ENCODE results near the gene PDE4D.

The PDE4D gene

DNA sequence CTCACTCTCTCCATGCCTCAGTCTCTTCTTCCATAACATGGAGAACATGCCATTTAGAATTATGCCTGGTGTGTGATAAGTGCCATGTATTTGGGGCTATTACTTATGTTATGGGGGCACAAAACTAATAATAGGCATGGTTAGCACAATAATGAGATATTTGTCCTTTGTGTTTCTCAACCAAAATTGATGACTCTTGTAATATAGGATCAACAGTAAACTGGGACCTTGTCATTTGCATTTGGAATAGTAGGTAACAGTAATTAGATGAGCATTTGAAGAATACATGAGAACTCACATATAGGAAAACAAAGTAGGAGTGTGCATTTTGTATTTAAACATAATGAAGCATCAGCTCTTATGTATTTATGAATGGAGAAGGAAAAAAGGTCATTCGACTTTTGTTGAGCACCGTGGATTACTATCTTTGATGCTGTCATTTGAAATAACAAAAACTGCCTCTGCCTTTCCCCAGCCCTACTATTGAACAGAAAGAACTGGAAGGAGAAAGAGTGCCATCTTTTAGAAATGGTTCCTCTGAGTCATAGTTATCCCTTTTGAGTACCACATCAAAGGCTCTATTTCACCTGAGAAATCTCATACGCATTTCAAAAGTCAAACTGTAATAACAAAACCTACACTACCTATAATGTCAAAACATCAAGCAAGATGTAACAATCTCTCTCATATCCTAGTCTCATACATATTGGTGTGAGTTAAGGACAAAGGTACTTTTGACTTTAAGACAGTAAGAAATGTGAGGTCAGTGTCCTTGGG is 655.2 kb downstream of the PDE4D start:
- TF ChIP-seq TAF1 (IDR thresholded peaks at IDR 0.05; ENCODE audit: borderline replicate concordance, insufficient read depth, low read length) (no peak), POLR2AphosphoS5 (IDR thresholded peaks at IDR 0.05; ENCODE audit: low read depth, low read length) (no peak; the same call in 1 of the 2 replicates), SIN3A (IDR thresholded peaks at IDR 0.05; ENCODE audit: borderline replicate concordance, insufficient read depth, low read length) (no peak), FOXP2 (optimal IDR thresholded peaks at IDR 0.05; ENCODE audit: borderline replicate concordance, extremely low read depth, extremely low read length, insufficient read depth) (no peak)
- TF ChIP-seq, protein P1, sequence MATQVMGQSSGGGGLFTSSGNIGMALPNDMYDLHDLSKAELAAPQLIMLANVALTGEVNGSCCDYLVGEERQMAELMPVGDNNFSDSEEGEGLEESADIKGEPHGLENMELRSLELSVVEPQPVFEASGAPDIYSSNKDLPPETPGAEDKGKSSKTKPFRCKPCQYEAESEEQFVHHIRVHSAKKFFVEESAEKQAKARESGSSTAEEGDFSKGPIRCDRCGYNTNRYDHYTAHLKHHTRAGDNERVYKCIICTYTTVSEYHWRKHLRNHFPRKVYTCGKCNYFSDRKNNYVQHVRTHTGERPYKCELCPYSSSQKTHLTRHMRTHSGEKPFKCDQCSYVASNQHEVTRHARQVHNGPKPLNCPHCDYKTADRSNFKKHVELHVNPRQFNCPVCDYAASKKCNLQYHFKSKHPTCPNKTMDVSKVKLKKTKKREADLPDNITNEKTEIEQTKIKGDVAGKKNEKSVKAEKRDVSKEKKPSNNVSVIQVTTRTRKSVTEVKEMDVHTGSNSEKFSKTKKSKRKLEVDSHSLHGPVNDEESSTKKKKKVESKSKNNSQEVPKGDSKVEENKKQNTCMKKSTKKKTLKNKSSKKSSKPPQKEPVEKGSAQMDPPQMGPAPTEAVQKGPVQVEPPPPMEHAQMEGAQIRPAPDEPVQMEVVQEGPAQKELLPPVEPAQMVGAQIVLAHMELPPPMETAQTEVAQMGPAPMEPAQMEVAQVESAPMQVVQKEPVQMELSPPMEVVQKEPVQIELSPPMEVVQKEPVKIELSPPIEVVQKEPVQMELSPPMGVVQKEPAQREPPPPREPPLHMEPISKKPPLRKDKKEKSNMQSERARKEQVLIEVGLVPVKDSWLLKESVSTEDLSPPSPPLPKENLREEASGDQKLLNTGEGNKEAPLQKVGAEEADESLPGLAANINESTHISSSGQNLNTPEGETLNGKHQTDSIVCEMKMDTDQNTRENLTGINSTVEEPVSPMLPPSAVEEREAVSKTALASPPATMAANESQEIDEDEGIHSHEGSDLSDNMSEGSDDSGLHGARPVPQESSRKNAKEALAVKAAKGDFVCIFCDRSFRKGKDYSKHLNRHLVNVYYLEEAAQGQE (IDR thresholded peaks at IDR 0.05; ENCODE audit: insufficient read depth in 1 of 2, low read depth in 2 of 2, low read length in 2 of 2), result no peak

DNA sequence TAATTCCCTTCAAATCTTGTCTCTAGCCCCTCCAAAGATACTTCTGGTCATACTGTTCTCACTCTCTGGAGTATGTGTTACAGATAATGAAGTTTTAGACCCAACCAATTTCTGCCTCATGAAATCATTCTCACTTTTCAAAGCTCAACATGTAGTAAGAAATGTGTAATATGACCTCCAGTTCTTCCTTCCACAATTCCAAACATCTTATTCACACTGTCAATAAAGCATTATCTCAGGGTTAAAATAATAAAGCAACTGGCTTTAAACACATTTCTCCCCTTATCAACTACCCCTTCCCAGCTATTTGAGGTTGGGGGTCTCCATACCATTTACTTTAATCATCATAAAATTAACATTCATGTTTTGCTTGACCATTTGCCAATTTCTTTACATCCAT is 656.5 kb downstream of the PDE4D start:
- TF ChIP-seq TAF1 (IDR thresholded peaks at IDR 0.05; ENCODE audit: borderline replicate concordance, insufficient read depth, low read length), result no peak
- TF ChIP-seq, protein P1 (IDR thresholded peaks at IDR 0.05; ENCODE audit: insufficient read depth in 1 of 2, low read depth in 2 of 2, low read length in 2 of 2), result no peak
- no peak for TF ChIP-seq SIN3A (IDR thresholded peaks at IDR 0.05; ENCODE audit: borderline replicate concordance, insufficient read depth, low read length)
- no peak for TF ChIP-seq FOXP2 (optimal IDR thresholded peaks at IDR 0.05; ENCODE audit: borderline replicate concordance, extremely low read depth, extremely low read length, insufficient read depth)
- no peak for TF ChIP-seq POLR2AphosphoS5 (IDR thresholded peaks at IDR 0.05; ENCODE audit: low read depth, low read length)

DNA sequence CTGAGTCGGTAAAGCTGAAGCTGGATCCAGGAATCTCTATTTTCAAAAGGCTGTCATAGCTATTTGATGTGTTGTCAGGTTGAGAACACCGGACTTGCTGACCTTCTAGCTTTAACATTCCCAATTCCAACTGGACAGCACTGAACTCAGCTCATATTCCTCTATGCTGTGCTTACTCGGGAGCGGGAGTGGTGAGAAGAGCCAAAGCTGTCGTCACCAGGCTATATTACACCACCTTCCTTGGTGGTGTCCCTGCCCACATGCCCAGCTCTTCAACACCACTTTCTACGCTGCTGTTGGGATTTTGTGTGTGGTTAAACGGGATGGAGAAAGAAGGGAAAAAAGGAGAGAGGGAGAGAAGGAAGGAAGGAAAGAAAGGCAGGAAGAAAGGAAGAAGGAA is 657.1 kb downstream of the PDE4D start:
- no peak for TF ChIP-seq TAF1 (IDR thresholded peaks at IDR 0.05; ENCODE audit: borderline replicate concordance, insufficient read depth, low read length)
- TF ChIP-seq POLR2AphosphoS5 (IDR thresholded peaks at IDR 0.05; ENCODE audit: low read depth, low read length), result no peak
- TF ChIP-seq, protein P1 (IDR thresholded peaks at IDR 0.05; ENCODE audit: insufficient read depth in 1 of 2, low read depth in 2 of 2, low read length in 2 of 2), result no peak
- no peak for TF ChIP-seq FOXP2 (optimal IDR thresholded peaks at IDR 0.05; ENCODE audit: borderline replicate concordance, extremely low read depth, extremely low read length, insufficient read depth)
- no peak for TF ChIP-seq SIN3A (IDR thresholded peaks at IDR 0.05; ENCODE audit: borderline replicate concordance, insufficient read depth, low read length)

DNA sequence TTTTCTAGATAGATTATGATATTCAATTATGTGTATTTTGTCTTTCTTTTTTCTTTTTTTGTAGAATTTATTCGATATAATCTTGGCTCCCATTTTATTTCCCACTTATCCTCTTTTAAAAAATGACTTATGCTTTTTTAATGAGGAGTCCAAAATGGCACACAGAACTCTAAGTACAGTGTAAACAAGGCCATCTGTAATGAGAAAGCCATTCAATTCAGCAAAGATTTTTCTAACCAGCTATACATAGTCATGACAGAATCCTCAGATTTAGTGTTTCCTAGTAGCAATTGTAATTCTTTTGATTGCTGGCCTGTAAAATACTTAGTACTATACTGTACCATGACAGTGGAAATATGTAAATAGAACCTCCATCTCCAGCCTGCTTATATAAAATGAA is 659.3 kb downstream of the PDE4D start:
- TF ChIP-seq POLR2AphosphoS5 (IDR thresholded peaks at IDR 0.05; ENCODE audit: low read depth, low read length) (no peak), SIN3A (IDR thresholded peaks at IDR 0.05; ENCODE audit: borderline replicate concordance, insufficient read depth, low read length) (no peak), TAF1 (IDR thresholded peaks at IDR 0.05; ENCODE audit: borderline replicate concordance, insufficient read depth, low read length) (no peak), FOXP2 (optimal IDR thresholded peaks at IDR 0.05; ENCODE audit: borderline replicate concordance, extremely low read depth, extremely low read length, insufficient read depth) (no peak)
- TF ChIP-seq, protein P1 (IDR thresholded peaks at IDR 0.05; ENCODE audit: insufficient read depth in 1 of 2, low read depth in 2 of 2, low read length in 2 of 2), result no peak
